HUDEP-2 (cell line): ENCODE results near the gene LIF.
"Not testable (repeated sequence)": the region's sequence is repeated elsewhere in the genome, so short reads cannot be mapped to it uniquely, and the experiment has no call there.

Source experiments
- DNase-seq, 76 experiments: peaks; one replicate each; lab custom pipeline; 2025; ENCODE audit not compliant: unreplicated experiment in 76 of 76; lab: John Stamatoyannopoulos, UW

The LIF gene

DNA sequence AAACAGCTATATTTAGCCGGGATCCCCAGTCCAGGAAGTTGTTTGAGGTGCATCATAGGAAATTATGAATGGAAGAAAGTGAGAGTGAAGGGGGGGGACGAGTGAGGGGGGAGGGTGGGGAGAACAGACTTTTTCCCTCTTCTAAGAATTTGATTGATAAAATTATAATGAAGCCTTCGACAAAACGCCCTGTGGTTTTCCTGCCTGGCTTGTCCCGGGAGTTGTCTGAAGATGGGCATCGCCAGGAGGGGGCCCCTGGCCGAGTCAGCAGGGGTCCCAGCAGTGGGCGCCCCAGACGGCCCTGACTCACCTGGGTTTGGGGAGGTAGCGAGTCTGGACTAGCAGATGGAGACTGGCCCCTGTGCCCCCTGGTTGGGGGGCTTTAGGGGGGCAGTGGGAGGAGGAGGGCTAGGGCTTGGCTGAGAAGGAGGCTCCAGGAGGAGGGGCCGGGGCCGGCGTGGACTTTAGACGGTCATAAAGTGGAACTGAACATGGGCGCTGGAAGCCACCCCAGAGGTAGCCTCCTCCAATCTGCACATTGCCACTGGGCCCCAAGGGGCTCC, 336 bp upstream of the LIF start:
- peak in 6 of 76 experiments; percentile 20 to 54 (median 42) for DNase-seq

DNA sequence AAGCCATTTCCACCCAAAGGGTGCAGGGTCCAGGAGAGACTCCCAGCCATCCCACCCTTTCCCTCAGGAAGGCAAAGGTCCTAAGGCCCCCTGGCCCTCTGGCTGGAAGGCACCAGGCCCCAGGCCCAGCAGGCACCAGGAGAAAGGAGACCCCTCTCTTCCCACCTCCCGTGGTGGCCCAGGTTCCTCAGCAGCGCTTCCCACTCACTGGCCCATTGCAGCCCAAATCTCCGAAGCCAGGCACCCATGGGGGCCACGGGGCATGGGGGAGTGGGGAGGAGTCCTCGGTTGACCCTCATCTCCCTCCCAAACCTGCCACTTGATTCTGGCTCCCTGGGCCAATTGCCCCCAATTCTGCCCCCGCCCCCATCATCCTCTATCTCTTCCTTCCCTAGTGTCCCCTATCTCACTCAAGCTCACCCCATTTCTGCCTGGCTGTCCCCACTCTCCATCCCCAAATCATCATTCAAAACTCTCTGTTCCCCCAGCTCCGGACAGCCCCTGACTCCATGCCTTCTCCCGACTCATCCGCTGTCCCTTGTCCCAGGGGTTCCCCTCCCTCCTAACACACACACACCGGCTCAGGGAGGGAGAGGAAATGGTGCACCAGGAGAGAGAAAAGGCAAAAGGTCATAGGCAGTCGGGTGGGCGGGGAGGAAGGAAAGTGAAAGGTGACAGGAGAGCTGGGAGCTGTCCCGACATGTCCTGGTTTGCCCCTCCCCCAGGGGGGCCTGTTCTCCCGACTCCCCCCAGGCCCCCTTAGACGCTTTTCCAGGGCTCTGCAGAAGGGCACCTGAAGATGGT, 1.2 kb downstream of the LIF start:
- peak in 3 of 76 experiments; percentile 10 to 45 (median 29) for DNase-seq

DNA sequence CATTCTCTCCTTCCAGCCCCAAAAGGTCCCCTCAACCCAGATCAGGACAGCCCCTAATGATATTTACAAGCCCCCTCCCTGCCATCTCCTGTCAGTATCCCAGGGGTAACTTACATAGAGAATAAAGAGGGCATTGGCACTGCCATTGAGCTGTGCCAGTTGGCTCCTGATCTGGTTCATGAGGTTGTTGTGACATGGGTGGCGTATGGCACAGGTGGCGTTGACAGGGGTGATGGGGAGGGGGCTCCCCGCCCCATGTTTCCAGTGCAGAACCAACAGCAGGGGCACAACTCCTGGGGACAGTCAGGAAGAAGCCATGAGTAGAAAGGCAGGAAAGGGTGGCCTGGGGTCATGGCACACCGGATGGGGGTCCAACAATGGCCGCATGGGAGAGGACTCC, 1.9 kb downstream of the LIF start:
- no peak for DNase-seq

DNA sequence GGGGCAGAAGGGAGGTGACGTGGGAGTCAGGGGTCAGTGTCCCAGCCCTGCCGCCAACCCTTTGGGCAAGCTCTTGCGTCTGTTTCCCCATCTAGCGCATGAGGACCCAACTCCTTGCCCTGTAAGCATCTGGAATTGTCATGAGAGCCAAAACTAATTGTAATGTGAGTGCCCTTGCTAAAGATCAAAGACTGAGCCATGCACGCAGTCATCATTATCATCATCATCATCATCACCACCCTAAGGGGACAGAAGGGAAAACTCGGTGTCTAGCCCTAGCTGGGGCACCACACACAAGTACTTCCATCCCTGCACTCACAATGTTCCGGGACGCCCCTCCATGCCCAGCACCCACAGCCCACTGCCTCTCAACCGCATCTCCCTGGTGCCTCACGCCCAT, 2.5 kb downstream of the LIF start:
- DNase-seq, result no peak

- DNase-seq, result no peak
Observed at GRCh38 chr22:30243661-30244060, 2.9 kb downstream of the LIF start.

DNA sequence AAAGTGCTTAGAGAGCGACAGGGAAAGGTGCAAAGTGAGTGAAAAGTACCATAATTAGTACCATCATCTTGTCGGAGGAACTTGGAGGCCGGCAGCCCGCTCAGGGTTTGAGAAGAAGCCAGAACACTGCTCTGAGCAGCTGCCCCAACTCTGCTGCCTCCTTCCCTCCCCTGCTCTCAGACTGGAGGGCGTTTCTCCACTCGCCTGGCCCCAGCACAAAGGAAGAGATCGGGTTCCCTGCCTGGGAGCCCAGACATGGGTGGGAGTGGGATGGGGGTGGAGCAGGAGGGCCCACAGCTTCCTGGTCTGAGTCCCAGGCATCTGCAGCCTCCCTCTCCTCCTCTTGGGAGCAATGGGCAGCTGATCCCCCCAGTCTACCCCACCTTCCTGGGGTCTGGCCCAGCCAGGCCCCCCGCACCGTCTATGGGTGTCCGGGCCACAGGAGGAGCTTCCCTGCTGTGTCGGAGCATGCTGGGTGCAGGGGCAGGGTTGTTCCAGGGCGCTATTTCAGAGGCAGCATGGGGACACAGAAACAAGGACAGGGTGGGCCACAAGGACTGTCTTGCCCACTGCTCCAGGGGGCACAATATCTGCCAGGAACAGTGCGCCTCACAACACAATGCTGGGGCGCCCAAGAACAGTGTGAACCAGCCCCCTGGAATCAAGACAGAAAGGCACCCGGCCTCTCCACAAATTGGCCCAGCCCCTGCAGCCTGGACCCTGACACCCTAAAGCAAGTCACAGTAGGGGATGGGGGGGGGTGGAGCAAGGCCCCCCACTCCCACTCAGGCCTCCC, 4.8 kb downstream of the LIF start:
- DNase-seq, result no peak

DNA sequence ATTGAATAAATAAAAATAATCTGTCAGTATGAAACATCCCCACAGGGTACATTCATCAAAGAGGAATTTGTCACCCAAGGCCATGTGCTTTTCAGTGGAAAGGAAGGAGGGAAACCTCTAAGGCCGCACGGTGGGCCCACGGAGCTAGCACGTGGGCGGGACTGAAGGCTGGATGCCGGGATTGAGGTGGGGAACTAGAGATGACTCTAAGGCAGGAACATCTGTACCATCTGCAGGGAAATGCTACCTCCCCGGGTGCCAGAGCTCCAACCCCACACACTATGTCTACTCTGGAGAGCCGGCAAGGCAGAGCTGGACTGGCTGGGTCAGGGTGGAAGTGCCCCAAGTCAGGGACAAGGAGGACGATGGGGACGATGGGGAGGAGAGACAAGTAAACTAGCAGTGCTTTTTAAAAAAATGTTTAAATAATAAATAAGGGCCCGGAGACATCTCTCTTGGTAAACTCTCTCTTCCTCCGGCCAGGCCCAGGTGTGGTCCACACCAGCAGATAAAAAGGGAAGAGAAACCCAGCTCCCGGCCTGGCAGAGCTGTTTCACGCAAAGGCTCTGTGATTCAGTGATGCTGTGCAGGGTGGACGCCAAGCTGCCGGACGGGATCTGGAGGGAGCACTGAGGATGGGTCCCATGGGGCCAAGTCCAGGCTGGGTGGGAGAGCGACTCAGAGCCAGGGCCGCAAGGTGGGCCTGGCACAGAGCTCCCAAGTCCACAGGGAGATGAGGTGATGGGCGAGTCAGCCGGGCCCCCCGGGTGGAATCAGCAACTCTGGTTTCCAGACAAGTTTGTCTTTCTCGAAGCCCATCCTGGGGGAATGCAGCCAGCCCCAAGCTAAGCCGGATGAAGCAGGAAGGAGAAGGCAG, 5.8 kb downstream of the LIF start:
- no peak for DNase-seq

- DNase-seq, result no peak
Observed at GRCh38 chr22:30239488-30240405, 6.8 kb downstream of the LIF start.

DNA sequence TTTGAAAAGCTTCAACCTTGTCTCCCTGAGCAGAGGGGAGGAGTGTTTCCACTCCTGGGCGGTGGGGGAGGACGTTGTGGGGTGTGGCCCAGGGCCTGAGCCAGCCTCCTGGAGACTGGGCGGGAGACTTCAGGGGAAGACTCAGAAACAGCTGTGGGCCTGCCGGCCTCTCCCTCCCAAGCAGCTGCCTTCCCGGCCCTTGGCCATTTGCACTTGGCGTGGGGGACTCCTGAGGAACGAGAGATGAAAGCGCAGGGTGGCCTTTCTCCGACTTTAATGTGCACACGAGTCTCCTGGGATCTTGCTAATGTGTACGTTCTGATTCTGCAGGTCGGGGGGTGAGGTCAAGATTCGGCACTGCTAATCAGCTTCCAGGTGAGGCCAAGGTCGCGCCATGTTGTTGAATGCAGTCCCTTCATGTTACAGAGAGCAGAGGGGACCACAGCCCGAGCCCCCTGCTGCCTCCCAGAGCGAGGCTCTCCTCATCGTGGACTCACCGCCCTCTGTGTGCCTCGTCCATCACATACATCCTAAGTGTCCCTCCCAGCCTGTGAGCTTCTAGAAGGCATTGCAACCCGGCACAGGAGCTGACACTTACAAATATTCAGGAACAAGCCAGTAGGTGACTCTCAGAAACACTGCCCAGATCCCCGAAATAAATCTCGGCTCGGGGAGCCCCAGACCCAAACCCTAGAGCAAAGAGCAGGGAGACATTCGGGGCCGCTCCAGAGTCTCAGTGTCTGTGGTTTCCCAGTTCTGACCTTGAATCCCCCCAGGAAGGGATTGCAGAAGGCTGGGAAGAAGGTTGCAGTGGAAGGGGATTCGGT, 7.7 kb downstream of the LIF start:
- peak in 69 of 76 experiments; percentile 22 to 80 (median 53) for DNase-seq

- no peak for DNase-seq
Observed at GRCh38 chr22:30238136-30238535, 8.4 kb downstream of the LIF start.

- DNase-seq, result no peak
Observed at GRCh38 chr22:30236875-30237274, 9.7 kb downstream of the LIF start.

GRCh38 chr22:30235687-30236170, 10.8 kb downstream of the LIF start:
- no peak for DNase-seq

- DNase-seq, result no peak
Observed at GRCh38 chr22:30234786-30235470, 11.6 kb downstream of the LIF start.

DNA sequence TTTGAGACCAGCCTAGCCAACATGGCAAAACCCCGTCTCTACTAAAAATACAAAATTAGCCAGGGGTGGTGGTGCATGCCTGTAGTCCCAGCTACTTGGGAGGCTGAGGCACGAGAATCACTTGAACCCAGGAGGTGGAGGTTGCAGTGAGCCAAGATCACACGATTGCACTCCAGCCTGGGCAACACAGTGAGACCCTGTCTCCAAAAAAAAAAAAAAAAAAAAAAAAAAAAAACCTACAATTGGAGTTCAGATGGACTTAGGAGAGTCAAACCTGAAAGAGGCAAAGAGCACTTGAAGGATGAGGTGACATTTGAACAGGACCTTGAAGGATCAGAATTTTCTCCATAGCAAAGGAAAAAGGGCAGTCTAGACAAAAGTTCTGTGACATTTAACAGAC, 12.2 kb downstream of the LIF start:
- not testable (repeated sequence) for DNase-seq

- no peak for DNase-seq
Observed at GRCh38 chr22:30233582-30233981, 13.0 kb downstream of the LIF start.

DNA sequence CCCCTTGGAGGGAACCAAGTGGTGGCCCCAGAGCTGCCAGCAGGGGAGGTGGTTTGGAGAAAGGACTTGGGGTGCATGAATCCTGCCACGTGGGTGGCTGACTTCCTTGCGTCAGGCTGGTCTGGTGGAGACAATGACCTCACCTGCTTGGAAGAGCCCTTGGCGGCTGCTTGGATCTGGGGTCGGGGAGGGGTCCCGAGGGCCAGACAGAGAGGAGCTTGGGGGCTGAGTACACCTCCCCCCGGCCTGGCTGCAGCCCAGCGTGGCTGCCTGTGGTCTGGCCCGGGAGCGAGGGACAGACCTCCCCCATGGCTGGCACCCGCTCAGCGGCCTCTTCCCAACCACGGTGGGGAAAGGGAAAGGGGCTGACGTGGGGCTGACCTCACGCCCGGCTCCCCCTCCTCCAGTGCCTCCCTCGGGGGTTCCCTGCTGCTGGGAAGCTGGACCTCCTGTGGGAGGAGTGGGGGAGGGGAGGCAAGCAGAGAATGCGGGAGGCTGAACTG, 13.8 kb downstream of the LIF start:
- DNase-seq, result no peak

DNA sequence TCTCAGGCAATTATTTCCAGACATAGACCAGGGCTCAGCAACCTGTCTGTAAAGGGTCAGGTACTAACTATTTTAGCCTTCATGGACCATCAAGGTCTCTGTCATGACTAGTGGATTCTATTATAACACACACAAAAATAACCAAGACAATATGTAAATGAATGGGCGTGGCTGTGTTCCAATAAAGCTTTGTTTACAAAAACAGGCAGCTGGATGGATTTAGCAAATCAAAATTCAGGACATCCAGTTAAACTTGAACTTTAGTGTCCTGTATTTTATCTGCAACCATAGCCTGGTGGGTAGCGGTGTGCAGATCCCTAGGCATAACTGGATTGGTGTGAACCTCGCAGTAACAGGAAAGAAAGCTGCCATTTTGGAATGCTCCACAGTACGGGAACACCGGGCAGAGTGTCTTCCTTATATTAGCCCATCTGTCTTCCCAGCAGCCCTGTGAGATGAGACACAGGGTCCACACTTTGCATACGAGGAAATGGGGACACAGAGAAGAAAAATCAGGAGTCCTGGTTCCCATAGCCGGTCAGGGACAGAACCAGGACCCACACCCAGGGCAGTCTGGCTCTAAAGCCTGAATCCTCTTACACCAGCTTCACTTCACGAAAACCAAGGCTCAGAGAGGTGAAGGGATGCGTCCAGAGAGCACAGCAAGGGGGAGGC, 15.6 kb downstream of the LIF start:
- DNase-seq, result no peak
